ENCODE measurements around the gene KIF13A.

The KIF13A gene

GRCh38 chr6:17721671-17722070 is 265.8 kb downstream of the KIF13A start:
- DNase-seq (ENCODE audit: low spot score): no peak

DNA sequence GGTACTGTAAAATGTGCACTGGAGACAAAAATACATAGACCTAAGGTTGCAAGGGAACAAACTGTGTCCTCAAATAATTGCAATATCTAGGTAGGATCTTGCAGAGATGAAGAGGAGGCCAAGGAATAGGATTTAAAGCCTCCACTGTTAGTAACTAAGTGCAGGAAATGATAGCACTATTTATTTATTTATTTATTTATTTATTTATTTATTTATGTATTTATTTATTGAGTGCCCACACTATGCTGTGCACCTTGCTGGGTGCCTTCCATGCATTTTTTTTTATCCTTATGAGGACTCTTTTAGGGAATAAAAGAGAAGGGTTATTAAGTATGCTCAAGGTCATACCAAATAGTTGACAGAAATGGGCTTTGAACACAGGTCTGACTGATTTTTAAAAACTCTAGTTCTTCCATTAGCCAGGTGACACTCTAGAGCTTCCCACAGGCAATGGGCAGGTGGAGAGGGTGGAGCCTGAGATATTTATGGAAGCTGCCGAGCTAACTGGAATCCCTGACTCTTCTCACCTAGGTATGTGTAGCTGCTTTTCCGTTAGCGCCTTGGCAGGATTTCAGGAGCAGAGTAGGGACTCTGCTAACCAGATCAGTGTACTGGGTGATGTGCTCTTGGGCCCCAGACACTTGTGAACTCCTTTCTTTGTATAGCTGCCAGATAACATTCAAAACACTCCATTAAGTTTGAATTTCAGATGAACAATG is 268.0 kb downstream of the KIF13A start:
- no peak for DNase-seq (ENCODE audit: low spot score)

GRCh38 chr6:17716221-17716620 is 271.2 kb downstream of the KIF13A start:
- no peak for DNase-seq (ENCODE audit: low spot score)

- peak; percentile 66 for DNase-seq (ENCODE audit: low spot score)
Measured at GRCh38 chr6:17714879-17715851, 272.3 kb downstream of the KIF13A start.

DNA sequence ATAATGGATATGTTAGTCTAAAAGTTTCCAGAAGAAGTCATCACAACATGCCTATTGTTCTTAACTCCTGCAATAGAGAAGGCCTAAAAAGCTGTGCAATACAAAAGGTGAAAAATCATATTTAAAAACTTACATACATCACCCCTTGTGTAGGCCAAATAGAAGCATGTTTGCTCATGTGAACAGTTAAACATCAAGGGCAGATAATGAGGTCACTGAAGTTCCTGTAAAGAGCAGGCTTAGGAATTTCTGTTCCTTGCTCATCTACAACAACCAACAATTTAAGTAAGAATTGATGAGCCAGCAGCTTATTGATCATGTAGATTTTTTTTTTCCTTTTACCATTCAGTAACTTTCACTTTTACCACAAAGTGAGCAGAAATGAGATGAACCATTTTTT is 273.3 kb downstream of the KIF13A start:
- DNase-seq (ENCODE audit: low spot score): no peak

- DNase-seq (ENCODE audit: low spot score): no peak
Measured at GRCh38 chr6:17712576-17712975, 274.9 kb downstream of the KIF13A start.

DNA sequence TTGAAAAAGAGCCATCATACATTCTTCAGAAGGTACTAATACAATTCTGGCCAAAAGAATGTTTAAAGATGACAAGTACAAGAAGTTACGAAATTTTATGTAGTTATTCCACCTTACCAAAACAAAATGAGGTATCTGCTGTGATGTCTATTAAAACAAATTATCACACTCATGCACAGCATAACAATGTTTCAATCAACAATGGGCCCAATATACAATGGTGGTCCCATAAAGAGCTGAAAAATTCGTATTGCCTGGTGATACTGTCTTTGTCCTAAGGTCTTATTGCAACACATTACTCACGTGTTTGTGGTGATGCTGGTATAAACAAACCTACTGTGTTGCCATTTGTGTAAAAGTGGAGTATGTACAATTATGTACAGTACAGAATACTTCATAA is 277.1 kb downstream of the KIF13A start:
- DNase-seq (ENCODE audit: low spot score): no peak

DNA sequence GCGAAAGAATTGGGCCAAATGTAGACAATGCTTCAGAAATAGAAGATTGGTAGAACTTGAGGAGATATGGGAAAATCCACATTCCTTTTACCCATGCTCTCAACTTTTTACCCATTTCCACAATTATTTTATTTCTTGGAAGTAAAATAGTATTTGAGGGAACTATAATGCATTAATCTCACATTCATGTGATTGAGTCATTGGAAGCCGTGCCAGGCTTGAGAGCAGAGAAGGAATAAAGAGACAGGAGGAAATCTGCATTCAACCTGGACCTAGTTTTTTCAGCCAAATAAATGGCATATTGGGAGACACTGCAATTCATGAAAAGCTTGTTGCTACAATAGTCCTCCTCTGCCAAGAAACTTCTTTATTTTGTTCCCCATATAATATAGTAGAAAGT is 278.0 kb downstream of the KIF13A start:
- no peak for DNase-seq (ENCODE audit: low spot score)

Data from SW480 (cell line).